Fibroblast of lung (primary cell): ENCODE data around the gene POP4.
"Not testable (repeated sequence)": the region's sequence is repeated elsewhere in the genome, so short reads cannot be mapped to it uniquely, and the experiment has no call there.

Experiments used
- EZH2 ChIP-seq: IDR thresholded peaks from 2 replicates; pipeline ENCODE4 v1.5.1; 2012; ENCODE audit warnings: low read length, control low read depth, mild to moderate bottlenecking; ENCODE audit errors: missing control alignments
- TF ChIP-seq, protein P1 (sequence below), 2 donors: IDR thresholded peaks in 1 of 2; conservative IDR thresholded peaks in 1 of 2; 1 replicate in 1 of 2; 2 replicates in 1 of 2; pipeline ENCODE4 v1.5.1; 2011 to 2012; ENCODE audit warnings: low read length in 2 of 2, control low read depth in 1 of 2, inconsistent platforms in 1 of 2, low read depth in 1 of 2, mild to moderate bottlenecking in 1 of 2

DNA sequence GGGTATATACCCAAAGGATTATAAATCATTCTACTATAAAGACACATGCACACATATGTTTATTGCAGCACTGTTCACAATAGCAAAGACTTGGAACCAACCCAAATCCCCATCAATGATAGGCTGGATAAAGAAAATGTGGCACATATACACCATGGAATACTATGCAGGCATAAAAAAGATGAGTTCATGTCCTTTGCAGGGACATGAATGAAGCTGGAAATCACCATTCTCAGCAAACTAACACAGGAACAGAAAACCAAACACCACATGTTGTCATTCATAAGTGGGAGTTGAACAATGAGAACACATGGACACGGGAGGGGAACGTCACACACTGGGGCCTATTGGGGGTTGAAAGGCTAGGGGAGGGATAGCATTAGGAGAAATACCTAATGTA is 47.0 kb upstream of the POP4 start:
- TF ChIP-seq, protein P1, sequence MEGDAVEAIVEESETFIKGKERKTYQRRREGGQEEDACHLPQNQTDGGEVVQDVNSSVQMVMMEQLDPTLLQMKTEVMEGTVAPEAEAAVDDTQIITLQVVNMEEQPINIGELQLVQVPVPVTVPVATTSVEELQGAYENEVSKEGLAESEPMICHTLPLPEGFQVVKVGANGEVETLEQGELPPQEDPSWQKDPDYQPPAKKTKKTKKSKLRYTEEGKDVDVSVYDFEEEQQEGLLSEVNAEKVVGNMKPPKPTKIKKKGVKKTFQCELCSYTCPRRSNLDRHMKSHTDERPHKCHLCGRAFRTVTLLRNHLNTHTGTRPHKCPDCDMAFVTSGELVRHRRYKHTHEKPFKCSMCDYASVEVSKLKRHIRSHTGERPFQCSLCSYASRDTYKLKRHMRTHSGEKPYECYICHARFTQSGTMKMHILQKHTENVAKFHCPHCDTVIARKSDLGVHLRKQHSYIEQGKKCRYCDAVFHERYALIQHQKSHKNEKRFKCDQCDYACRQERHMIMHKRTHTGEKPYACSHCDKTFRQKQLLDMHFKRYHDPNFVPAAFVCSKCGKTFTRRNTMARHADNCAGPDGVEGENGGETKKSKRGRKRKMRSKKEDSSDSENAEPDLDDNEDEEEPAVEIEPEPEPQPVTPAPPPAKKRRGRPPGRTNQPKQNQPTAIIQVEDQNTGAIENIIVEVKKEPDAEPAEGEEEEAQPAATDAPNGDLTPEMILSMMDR (conservative IDR thresholded peaks at IDR 0.05 in 1 of 2, IDR thresholded peaks at IDR 0.05 in 1 of 2; ENCODE audit: low read depth in 1 of 2, low read length in 2 of 2): not testable (repeated sequence)
- TF ChIP-seq EZH2: not testable (repeated sequence)
